ENCODE measurements around the gene HOXD11.

The HOXD11 gene

GRCh38 chr2:176131848-176132158, 24.7 kb downstream of the HOXD11 start:
- Histone ChIP-seq H3K36me3 (ENCODE audit: control insufficient read depth, insufficient read depth, low read length) (no peaks in the 10 kb centered on the region), H3K27me3 (replicated peaks; ENCODE audit: control insufficient read depth, insufficient read depth, low read length) (no peaks in the 10 kb centered on the region), H3K4me3 (replicated peaks; ENCODE audit: low read depth, low read length) (0 out of 2 replicates have a peak overlapping the region, but pooled peaks have one; percentile 47)
- DNase-seq (ENCODE audit: extremely low read depth, insufficient read length): no peak
- no peak for TF ChIP-seq CTCF (IDR thresholded peaks at IDR 0.05; ENCODE audit: insufficient read depth, low read length, poor library complexity, severe bottlenecking)

GRCh38 chr2:176132205-176133171, 25.4 kb downstream of the HOXD11 start:
- no peak for TF ChIP-seq CTCF (IDR thresholded peaks at IDR 0.05; ENCODE audit: insufficient read depth, low read length, poor library complexity, severe bottlenecking)
- H3K27me3 ChIP-seq (replicated peaks; ENCODE audit: control insufficient read depth, insufficient read depth, low read length): no peaks in the 10 kb centered on the region
- DNase-seq (ENCODE audit: extremely low read depth, insufficient read length): no peak
- H3K4me3 ChIP-seq (replicated peaks; ENCODE audit: low read depth, low read length): peak overlapping the region; percentile 47
- no peaks in the 10 kb centered on the region for H3K36me3 ChIP-seq (ENCODE audit: control insufficient read depth, insufficient read depth, low read length)

DNA sequence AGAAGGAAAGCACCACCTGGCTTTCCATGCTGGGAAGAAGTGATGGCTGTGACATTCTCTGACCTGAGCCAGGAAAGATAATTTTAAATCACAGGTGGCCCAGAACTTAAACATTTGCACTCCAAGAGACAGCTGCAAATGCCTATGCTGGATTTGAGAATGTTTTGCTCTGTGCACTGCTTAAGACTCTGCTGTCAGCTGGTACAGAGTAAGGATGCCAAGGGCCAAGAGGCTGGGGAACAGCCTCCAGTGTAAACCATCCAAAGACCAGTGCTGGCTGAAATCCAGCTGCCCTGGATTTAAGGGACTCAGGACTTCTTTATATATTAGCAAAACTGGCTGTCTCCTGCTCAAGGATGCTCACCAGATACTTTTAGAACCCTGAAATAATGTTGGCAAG, 26.3 kb downstream of the HOXD11 start:
- TF ChIP-seq CTCF (IDR thresholded peaks at IDR 0.05; ENCODE audit: insufficient read depth, low read length, poor library complexity, severe bottlenecking): no peak
- H3K36me3 ChIP-seq (ENCODE audit: control insufficient read depth, insufficient read depth, low read length): no peaks in the 10 kb centered on the region
- H3K4me3 ChIP-seq (replicated peaks; ENCODE audit: low read depth, low read length): no peak overlapping the region
- H3K27me3 ChIP-seq (replicated peaks; ENCODE audit: control insufficient read depth, insufficient read depth, low read length): no peaks in the 10 kb centered on the region
- DNase-seq (ENCODE audit: extremely low read depth, insufficient read length): no peak

DNA sequence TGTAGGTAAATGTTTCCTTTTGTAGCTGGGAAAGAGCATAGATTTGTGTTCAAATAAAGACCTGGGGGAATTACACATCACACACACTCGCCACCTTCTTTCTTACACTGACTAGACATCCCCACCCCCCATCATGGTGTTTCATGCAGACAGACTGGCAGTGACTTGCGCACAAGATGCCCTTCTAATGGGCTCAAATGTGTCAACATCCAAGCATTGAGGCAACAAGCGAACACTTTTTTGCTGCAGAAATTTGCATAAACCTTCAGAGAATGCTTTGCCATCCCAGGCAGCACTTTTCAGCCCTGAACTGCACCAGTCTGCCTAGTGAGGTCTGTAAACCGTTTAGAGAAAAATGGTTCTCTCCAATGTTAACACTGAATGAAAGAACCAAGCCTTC, 27.0 kb downstream of the HOXD11 start:
- no peak overlapping the region for H3K4me3 ChIP-seq (replicated peaks; ENCODE audit: low read depth, low read length)
- TF ChIP-seq CTCF (IDR thresholded peaks at IDR 0.05; ENCODE audit: insufficient read depth, low read length, poor library complexity, severe bottlenecking): no peak
- no peak for DNase-seq (ENCODE audit: extremely low read depth, insufficient read length)
- no peaks in the 10 kb centered on the region for H3K27me3 ChIP-seq (replicated peaks; ENCODE audit: control insufficient read depth, insufficient read depth, low read length)
- no peaks in the 10 kb centered on the region for H3K36me3 ChIP-seq (ENCODE audit: control insufficient read depth, insufficient read depth, low read length)

DNA sequence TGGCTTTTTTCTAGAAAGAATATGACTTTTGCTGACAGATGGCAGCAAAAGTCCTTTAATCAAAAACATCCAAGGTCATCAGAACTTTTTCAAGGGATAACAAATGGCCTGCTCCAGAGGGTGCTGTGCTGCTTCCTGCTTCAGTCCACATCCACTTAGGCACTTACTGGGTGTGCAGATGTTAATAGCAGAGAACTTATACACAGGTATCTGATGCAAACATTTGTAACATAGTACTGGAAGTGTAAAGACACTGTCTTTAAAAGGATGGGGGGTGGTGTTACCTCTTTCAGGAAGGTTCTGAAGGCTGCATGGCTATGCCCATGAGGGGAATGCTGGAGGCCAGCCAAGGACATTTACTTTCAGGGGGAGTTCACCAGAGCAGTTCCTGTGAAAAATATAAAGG, 28.0 kb downstream of the HOXD11 start:
- TF ChIP-seq CTCF (IDR thresholded peaks at IDR 0.05; ENCODE audit: insufficient read depth, low read length, poor library complexity, severe bottlenecking): no peak
- Histone ChIP-seq H3K27me3 (replicated peaks; ENCODE audit: control insufficient read depth, insufficient read depth, low read length) (no peaks in the 10 kb centered on the region), H3K4me3 (replicated peaks; ENCODE audit: low read depth, low read length) (no peak overlapping the region), H3K36me3 (ENCODE audit: control insufficient read depth, insufficient read depth, low read length) (no peaks in the 10 kb centered on the region)
- DNase-seq (ENCODE audit: extremely low read depth, insufficient read length): no peak

Data from GM06990 (cell line).